HG03108 (cell line): ENCODE results near the gene HSD11B1L.

Experiments
- ATAC-seq: cut with Tn5 transposase; IDR thresholded peaks from one replicate; pipeline ENCODE4 v1.9.1; 2021; ENCODE audit warnings: moderate library complexity; ENCODE audit not compliant: unreplicated experiment

HSD11B1L gene

GRCh38 chr19:5666921-5667610 is 13.8 kb upstream of the HSD11B1L start:
- ATAC-seq: no peak

- no peak for ATAC-seq
Measured at GRCh38 chr19:5667751-5668271, 13.0 kb upstream of the HSD11B1L start.

- no peak for ATAC-seq
Measured at GRCh38 chr19:5669212-5669611, 11.6 kb upstream of the HSD11B1L start.

GRCh38 chr19:5671600-5671999 is 9.2 kb upstream of the HSD11B1L start:
- no peak for ATAC-seq

GRCh38 chr19:5672708-5673459 is 7.9 kb upstream of the HSD11B1L start:
- no peak for ATAC-seq

GRCh38 chr19:5673752-5674151 is 7.1 kb upstream of the HSD11B1L start:
- ATAC-seq: no peak

- no peak for ATAC-seq
Measured at GRCh38 chr19:5674714-5675113, 6.1 kb upstream of the HSD11B1L start.

GRCh38 chr19:5676105-5676771 is 4.6 kb upstream of the HSD11B1L start:
- ATAC-seq: no peak

- ATAC-seq: no peak
Measured at GRCh38 chr19:5676772-5677105, 4.1 kb upstream of the HSD11B1L start.

GRCh38 chr19:5677136-5677535 is 3.7 kb upstream of the HSD11B1L start:
- no peak for ATAC-seq

GRCh38 chr19:5677580-5677979 is 3.2 kb upstream of the HSD11B1L start:
- ATAC-seq: no peak

- ATAC-seq: no peak
Measured at GRCh38 chr19:5678071-5678718, 2.6 kb upstream of the HSD11B1L start.

- ATAC-seq: no peak
Measured at GRCh38 chr19:5679289-5680083, 1.3 kb upstream of the HSD11B1L start.

GRCh38 chr19:5680084-5680436 is 767 bp upstream of the HSD11B1L start:
- ATAC-seq: no peak

GRCh38 chr19:5681391-5682106 is 722 bp downstream of the HSD11B1L start:
- no peak for ATAC-seq

- no peak for ATAC-seq
Measured at GRCh38 chr19:5682107-5682482, 1.3 kb downstream of the HSD11B1L start.

- no peak for ATAC-seq
Measured at GRCh38 chr19:5683177-5683886, 2.5 kb downstream of the HSD11B1L start.

GRCh38 chr19:5684694-5685430 is 4.0 kb downstream of the HSD11B1L start:
- ATAC-seq: no peak

GRCh38 chr19:5686326-5686646 is 5.5 kb downstream of the HSD11B1L start:
- no peak for ATAC-seq
